Measurements from ENCODE around the gene ITM2B.

- no peak for TF ChIP-seq CTCF (IDR thresholded peaks at IDR 0.05)
- no peak for TF ChIP-seq TP53 (CRISPR knock-in tag; IDR thresholded peaks at IDR 0.05)
- TF ChIP-seq ZNF121 (CRISPR knock-in tag; IDR thresholded peaks at IDR 0.05), result no peak
Measured at GRCh38 chr13:48315969-48316650, 83.1 kb downstream of the ITM2B start.
